Fibroblast of pulmonary artery (primary cell): Measurements from ENCODE around the gene TUBA4B.
A peak's percentile ranks its signal among the peaks of the same experiment; 100 is the strongest.

Experiments
- DNase-seq: peaks from one replicate; pipeline ENCODE4 v3.0.0-alpha.2; 2010; ENCODE audit warnings: low read depth
- H3K4me3 ChIP-seq: replicated peaks from 2 replicates; pipeline ENCODE4 v1.5.1; 2011; ENCODE audit warnings: low read depth, mild to moderate bottlenecking, control low read depth, low read length, moderate library complexity
- CTCF ChIP-seq: IDR thresholded peaks from 2 replicates; pipeline ENCODE4 v1.5.1; 2011; ENCODE audit warnings: mild to moderate bottlenecking, control low read depth, low read length, inconsistent platforms; ENCODE audit errors: missing control alignments

TUBA4B gene

DNA sequence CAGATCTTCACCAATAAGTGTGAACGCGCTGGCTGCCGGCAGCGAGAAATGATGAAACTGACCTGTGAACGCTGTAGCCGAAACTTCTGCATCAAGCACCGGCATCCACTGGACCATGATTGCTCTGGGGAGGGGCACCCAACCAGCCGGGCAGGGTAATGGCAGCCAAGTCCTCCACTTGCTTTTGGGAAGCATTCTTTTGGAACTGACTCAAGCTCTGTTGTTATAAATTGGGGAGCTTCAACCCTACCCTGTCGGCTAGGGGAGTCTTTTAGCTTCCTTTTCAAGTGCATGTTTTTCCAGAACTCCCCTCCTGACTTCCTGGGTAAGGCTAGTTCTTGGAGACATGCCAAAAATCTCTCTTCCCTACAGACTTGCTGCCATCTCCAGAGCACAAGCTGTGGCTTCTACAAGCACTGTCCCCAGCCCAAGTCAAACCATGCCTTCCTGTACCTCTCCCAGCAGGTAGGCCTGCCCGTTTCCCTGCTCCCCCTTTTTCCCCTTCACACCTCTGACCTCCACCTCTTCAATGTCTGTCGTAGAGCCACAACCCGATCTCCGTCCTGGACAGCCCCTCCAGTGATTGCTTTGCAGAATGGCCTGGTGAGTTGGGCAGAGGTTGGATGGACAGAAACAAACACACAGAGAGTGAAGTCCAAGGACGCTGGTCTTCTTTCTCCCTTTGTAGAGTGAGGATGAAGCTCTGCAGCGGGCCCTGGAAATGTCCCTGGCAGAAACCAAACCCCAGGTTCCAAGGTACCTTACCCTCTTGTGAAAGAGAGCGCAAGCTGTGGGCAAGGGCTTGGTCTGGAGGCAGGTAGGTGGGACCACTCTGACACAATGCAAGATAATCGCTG is 44.9 kb upstream of the TUBA4B start:
- H3K4me3 ChIP-seq, result peak overlapping the region; percentile 73
- no peak for TF ChIP-seq CTCF
- peak; percentile 60 for DNase-seq

DNA sequence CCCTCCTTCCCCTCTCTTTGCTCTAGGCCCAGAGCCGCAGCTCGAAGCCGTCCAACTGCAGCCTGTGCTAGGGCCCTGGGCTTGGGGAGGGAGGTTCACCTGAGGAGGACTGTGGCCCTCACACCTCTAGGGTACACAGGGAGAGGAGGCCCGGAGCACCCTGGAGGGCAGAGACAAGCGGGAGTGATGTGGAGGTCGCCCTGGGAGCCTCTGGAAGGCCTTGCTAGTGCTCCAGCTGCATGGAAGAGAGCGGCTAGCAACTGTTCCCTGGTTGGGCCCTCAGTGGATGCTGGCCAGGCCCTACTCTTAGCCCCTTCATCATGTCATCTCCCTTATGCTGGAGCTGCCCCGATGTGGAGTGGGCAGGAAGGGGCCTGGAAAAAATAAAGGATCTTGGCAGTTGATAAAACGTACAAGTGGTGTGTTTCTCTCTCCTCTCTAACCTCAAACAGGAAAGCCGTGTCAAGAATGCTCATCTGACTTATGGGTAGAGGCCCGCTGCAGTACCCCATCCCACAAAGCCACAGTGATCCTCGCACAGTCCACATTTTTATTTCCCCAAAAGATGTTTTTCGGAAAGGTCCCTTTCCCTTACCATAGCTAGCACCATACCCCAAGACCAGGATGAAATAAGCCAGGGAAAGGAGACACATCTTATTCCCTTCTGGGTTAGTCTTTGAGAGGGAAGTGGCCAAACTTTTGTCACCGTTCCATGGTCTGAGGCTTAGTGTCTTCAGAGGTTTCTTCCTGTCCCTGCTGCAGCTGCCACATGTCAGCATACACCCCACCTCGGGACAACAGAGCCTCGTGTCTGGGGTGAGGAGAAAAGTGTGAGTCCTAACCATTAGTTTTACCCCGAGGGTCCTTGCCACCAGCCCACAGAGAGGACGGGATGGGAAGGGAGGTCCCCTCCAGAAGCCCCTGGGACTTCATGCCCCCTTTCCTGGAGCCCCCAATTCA is 43.5 kb upstream of the TUBA4B start:
- H3K4me3 ChIP-seq, result no peak overlapping the region
- DNase-seq, result no peak
- TF ChIP-seq CTCF, result no peak

GRCh38 chr2:219210196-219210885 is 42.7 kb upstream of the TUBA4B start:
- no peak overlapping the region for H3K4me3 ChIP-seq
- no peak for TF ChIP-seq CTCF
- no peak for DNase-seq

GRCh38 chr2:219210886-219211362 is 42.1 kb upstream of the TUBA4B start:
- no peak for DNase-seq
- H3K4me3 ChIP-seq, result no peak overlapping the region
- TF ChIP-seq CTCF, result no peak

DNA sequence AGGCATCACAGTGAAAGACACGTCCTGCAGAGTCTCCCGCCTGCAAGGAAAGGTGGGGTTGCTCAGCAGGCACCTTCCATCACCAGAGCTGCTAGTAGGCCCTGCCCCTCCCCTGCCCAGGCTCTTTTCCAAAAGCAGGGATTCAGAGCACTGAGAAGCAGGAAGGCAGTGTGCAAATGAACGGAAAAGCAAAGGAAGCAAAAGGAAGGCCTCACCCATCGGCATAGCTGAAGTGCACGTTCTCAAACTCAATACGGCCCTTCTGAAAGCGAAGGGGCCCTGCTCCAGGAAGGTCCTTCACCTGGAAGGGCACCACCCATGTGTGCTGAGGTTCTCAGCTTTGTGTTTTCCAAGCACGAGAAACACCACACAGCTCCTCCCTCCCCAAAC is 40.0 kb upstream of the TUBA4B start:
- no peak overlapping the region for H3K4me3 ChIP-seq
- no peak for TF ChIP-seq CTCF
- DNase-seq, result no peak

DNA sequence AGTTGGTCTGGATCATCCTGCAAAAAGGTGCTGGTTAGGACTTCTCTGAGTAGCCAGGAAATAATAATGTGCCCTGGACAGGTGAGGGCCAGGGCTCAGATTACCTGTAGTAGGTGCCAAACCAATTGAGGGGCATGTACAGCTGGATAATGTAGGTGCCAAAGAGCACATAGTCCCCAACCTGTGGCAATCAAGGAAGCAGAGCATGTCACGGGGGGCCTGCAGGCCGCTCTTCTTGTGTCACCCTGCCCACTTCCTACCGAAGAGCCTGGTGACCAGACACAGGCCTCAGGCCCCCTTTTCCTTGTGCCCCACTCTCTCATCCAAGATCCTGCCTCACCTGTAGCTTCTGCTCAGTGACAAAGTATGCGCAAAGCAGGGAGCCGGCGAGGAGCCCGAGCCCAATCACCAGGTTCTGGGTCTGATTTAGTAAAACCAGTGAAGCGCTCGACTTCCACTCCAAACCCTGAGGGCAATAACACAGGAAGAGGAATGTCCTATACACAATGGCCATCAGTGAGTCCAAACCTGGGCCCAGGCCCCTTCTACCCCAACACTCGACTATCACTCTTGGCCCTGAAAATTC is 39.5 kb upstream of the TUBA4B start:
- TF ChIP-seq CTCF, result no peak
- DNase-seq, result no peak
- no peak overlapping the region for H3K4me3 ChIP-seq
